ENCODE measurements around the gene CELF2.
A peak's percentile ranks its signal among the peaks of the same experiment; 100 is the strongest.
"Not testable (repeated sequence)": the region's sequence is repeated elsewhere in the genome, so short reads cannot be mapped to it uniquely, and the experiment has no call there.

The CELF2 gene

DNA sequence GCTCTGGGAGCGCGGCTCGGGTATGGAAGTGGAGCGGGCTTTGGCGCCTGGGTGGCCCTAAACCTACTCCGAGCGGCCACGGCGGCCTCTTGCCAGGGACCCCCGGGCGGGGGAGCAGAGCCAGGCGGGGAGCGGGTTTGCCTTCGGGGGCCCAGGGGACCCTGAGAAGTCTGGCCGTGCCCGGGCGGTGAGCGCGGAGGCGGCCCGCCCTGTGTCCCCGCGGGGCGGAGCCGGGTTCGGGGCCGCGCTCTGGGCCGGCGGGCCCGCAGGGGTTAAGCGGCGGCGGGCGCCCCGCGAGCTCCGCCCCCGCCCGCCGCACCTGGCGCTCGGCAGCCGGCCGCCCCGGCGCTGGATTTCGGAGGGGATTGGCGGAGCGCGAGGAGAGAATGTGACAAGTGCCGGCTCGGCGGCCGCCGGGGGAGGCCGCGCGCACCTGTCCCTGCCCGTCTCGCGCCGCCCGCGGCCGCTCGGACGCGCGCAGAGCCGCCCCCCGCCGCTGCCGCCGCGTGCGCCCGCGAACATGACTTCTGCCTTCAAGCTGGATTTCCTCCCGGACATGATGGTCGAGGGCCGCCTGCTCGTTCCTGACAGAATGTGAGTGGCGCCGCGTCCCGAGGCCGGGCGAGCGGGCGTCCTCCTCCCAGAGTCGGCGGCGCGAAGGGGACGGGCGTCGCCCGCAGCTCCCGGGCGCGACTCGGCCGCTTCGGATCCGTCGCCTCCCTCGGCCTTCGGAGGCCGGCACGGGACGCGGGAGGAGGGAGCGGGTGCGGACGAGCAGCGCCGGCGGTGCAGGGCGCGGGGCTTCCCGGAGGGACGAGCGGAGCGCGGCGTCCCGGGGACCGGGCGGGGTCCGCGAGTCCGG, at the start of gene CELF2:
Gene CELF2 (plus strand): TSS at position 303 of the 862 bp plus-strand sequence. CDS start 218 bp downstream, at position 521.
- DNase-seq (ENCODE audit: low read depth in 2 of 2): peak; percentile 27 to 58

DNA sequence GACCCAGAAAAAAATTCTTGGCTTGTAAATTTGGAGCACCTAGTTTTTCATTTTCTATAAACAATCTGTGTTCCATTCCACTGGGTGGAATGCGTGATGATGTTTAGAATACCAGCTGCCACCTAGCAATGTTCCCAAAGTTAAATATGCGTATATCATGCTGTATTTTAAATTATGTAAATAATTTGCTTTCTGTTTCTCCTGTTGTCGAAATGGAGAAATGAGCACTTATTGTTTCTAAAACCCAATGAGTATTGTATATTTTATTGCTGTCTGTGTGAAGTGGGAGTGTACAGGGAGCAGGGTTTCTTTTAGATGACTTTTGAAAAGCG, 49.4 kb upstream of the CELF2 start:
- DNase-seq (ENCODE audit: low read depth in 2 of 2): no peak

DNA sequence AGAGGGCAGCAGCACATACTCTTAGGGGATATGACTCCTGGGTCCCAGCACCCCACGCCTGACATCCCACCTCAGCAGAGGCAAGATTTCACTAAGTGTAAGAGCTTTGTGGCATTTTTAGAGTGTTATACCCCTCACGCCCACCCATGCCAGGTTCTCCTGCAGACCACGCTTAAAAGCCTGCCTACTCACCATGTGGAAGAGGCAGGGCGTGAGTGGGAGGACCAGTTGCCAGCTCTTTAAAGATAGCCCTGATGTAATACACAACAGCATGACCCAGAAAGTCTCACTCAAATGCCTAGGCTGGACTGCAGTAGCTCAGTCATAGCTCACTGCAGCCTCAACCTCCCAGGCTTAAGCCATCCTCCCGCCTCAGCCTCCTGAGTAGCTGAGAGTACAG, 44.4 kb upstream of the CELF2 start:
- no peak for DNase-seq (ENCODE audit: low read depth in 2 of 2)

DNA sequence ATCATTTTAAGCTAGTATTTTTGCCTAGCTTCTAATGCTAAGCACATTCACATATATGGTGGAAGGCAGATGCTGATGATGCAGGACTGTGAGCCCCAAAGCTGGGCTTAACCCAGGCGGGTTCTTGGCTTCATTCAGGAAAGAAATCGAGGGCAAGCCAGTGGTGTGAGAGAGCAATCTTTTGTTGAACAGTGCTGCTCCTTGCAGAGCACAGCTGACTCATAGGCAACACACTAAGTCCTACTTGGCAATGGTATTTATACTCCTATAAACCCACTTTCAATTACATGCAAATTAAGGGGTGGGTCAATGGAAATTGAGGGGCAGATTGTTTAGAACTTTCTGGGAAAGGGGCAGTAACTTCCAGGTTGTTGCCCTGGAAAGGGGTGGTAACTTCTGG, 42.0 kb upstream of the CELF2 start:
- DNase-seq (ENCODE audit: low read depth in 2 of 2): no peak

DNA sequence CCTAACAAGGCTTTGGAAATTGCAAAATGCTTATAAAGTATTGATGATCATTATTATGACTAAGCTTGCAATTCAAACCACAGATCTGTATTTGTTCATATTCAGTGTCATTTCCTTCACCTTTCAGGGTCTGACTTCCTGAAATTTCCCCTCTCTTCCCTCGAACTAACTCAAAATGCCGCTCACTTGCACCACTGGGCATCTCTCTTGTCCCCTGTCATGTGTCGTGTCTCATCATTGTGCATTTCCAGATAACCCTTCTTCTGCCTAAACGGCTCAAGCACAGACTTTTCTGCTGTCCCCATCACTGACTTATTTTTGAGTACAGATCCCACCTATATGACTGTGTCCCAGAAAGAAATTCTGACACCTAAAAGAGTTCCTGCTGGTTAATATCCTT, 41.0 kb upstream of the CELF2 start:
- DNase-seq (ENCODE audit: low read depth in 2 of 2): no peak

DNA sequence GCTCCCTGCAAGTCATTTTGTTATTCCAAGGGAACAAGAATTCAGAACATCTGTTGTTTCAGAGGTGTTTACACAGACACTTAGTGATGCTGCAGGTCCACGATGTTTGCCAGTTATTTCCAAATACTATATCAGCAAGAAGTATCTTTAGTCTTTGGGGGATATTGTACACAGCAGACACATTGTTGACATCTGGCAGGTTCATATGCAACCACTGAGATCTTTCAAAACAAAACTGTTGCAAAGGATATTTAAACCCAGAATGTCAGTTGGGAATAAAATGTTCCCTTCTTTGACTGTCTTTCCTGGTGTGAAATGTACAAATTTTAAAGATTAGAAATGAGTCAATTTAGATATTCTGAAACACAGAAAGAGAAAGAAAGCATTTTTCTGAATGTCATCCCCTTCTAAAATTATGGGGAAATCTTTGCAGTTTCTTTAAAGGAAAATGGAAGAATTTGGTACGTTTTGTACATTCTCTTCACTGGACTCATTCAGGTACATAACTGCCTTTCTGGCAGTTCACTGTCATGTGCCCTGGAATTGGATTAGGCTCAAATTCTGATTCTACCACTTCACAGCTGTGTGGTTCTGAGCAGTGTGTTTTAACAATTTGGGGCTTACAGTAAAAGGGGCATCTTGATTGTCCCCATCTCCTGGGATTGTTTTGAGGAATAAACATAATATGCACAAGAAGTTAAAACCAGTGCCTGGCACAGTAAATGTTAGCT, 40.3 kb upstream of the CELF2 start:
- no peak for DNase-seq (ENCODE audit: low read depth in 2 of 2)

DNA sequence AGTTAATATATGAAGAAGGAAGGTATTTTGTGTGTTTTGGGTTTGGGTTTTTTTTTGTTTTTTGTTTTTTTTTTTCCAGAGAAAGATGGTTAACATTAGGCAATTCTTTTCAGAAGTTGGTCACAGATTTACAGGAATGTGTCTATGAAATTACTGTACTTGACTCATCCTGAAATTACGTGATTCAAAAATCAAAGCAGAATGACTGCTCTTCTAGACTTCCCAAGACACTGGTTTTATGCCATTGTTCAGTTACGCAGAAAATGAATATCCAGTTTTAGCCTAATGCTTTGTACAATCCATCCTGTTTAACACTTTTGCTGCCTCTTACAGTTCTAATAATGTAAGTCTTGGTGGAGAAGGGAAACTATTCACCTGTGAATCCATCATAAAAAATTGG, 39.7 kb upstream of the CELF2 start:
- no peak for DNase-seq (ENCODE audit: low read depth in 2 of 2)

DNA sequence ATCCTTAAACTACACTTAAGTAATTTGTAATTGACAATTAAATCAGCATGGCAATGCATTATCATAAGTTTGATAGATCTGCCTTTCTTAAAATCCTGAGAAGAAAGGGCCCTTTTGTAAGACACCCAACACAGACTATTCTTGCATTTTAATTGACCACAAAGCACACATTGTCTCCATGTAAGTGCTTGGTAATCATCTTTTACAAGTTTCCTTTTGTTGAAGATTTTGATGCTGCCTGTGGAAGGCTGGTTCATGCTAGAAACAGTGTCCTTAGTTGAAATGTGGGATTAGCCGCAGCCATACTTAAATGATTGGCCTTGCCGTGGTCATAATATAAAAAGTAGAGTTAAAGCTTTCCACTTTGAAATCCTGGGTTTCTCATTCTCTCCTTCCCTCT, 32.3 kb upstream of the CELF2 start:
- DNase-seq (ENCODE audit: low read depth in 2 of 2): no peak

DNA sequence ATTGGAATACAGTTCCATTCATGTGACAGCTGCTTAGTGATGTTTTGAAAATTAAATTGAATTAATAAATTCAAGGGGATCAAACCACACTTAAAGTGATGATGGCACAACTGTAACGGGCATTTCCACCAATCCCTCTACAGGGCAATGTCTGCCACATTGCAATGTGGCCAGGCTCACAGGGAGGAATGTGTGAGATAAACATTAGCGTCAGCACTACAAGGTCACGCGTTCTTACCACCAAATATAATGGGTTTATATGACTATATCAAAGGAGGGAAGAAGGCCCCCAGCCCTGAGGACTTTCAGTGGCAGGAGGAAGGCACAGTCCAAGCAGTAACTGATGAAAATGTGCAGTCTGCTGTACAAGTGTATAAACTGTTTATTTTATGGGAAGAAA, 31.1 kb upstream of the CELF2 start:
- no peak for DNase-seq (ENCODE audit: low read depth in 2 of 2)

DNA sequence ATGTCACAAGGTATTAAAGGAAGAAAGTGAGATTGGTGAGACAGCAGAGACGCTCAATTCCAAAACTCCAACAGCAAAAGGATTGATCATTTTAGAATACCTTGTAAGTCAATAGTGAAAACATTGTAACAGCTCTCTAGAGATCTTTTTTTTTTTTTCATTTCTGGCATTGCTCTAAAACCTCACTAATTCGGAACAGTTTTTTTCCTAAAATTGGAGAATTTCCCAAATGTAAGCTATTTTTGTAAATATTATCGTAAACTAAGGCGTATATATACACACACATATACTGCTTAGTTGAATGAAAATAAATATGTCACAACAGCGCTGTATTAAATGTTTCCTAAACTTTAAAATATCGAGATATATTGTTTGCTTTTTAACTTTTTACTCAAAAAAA, 30.6 kb upstream of the CELF2 start:
- no peak for DNase-seq (ENCODE audit: low read depth in 2 of 2)

DNA sequence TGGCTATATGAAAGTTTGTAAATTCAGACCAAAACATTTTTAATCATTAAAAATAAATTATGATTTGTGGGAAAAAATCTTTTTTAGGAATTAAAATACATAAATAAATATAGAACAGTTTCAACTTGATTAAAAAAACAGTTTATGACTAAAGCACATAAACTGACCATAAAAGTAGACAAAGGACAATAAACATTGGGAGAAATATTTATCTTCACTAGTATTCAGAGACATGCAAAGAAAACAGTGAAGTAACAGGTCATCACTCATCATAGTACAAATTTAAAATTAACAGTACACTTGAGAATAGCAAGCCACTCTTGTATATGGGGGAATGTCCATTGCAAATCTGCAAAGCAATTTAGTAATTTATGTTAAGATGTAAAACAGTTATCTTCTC, 28.0 kb upstream of the CELF2 start:
- DNase-seq (ENCODE audit: low read depth in 2 of 2): no peak

DNA sequence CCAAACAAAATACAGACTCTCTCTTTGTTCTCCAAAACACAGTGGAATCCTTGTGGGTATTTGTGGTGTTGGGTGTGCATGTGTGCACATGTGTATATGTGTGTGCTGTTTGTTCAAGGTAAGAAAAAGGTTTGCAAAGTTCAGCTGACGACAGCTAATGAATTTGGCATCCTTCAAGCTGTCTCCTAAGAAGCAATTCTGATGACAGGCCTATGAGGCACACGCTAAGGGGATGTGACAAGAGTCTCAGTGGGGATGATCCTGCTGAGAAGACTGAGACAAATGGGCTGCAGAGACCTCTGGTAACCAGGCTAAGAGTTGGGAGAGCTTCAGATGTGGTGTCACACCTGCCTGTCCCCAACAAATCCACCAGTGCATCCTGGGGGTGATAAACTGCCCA, 26.5 kb upstream of the CELF2 start:
- DNase-seq (ENCODE audit: low read depth in 2 of 2): no peak

DNA sequence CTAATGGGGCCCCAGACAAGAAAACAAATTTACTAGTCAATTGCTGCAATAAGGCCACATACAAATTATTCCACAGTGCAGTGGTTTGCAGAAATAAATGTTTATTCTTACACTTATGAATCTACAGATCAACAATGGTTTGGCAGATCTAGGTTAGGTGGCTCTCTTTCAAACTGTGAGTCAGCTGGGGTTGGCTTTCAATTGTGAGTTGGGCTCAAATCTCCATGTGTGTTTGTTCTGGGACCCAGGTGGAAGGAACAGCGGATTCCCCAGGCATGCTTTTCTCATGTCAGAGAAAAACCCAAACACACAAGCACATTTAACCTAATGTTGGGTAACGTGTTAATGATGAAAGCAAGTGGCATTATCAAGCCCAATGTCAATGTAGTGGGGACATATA, 25.6 kb upstream of the CELF2 start:
- DNase-seq (ENCODE audit: low read depth in 2 of 2): no peak

DNA sequence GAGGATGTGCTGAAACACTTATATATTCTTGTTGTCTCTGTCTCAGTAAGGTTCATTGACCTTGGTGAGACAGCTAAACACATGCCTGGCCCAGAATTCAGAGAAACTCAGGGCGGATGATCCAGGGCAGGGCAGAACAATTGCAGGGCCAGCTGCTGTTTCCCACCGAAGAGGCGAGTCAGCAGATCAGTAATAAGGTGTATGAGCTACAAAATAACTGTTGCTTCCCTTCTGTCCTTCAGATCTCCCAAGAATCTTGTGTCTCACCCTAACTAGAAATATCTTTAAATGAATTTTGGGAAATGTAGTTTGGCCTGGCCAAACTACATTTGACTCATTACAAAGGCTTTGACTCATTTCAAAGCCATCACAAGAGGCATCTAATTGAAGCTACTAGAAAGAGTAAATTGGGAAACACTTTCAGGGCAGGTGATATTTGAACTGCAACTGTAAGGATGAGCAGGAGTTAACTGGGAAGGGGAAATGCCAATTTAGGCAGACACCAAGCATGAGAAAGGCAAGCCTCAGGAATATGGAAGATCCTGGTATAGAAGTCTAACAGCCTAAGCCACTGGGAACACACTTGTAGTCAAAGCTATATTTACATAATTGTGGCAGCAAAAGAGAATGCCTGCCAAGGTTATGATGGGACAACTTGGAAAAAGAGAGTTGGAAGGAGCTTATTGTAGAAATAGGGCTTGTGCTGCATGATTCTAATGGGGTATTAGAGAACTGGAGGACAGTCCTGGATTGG, 24.5 kb upstream of the CELF2 start:
- DNase-seq (ENCODE audit: low read depth in 2 of 2): no peak

DNA sequence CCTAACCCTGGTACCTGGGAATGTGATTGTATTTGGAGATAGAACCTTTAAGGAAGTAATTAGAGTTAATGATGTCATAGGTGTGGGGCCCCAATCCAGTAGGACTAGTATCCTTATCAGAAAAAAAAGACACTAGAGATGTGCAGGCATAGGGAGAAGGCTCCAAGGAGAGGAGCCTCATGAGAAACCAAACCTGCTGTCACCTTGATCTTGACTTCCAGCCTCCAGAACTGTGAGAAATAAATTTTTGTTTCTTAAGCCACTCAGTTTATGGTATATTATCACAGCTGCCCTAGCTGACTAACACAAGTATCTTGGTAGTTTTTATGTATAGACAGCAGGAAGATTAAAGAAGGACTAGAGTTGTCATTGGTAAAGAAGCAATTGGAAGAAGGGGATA, 23.9 kb upstream of the CELF2 start:
- no peak for DNase-seq (ENCODE audit: low read depth in 2 of 2)

DNA sequence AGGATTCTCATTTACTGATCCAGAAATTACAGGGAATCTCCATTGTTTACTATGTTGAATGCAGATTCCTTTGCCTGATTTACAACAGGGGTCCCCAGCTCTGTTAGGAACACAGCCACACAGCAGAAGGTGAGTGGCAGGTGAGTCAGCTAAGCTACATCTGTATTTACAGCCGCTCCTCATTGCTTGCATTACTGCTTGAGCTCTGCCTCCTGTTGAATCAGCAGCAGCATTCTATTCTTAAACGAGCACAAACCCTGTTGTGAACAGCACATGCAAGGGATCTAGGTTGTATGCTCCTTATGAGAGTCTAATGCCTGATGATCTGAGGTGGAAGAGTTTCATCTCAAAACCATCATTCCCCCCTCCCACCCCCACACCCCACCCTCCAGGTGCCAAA, 23.3 kb upstream of the CELF2 start:
- no peak for DNase-seq (ENCODE audit: low read depth in 2 of 2)

DNA sequence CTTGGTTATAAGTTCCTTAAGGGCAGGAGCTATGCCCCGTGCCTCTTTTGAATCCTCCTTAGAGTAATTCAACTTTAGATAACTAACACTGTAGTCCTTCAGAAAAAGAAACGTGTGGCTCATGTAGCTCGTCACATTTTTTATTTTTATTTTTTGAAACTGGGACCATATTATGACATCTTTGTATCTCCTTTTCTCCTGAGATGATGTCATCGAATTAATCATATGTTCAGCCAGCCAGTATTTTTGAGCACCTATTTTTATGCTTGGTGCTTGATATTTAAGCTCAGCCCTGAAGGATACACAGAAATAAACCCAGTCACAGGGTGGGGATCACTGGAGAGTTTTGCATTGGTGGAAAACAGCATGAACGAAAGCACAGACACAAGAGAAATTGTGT, 22.6 kb upstream of the CELF2 start:
- no peak for DNase-seq (ENCODE audit: low read depth in 2 of 2)

DNA sequence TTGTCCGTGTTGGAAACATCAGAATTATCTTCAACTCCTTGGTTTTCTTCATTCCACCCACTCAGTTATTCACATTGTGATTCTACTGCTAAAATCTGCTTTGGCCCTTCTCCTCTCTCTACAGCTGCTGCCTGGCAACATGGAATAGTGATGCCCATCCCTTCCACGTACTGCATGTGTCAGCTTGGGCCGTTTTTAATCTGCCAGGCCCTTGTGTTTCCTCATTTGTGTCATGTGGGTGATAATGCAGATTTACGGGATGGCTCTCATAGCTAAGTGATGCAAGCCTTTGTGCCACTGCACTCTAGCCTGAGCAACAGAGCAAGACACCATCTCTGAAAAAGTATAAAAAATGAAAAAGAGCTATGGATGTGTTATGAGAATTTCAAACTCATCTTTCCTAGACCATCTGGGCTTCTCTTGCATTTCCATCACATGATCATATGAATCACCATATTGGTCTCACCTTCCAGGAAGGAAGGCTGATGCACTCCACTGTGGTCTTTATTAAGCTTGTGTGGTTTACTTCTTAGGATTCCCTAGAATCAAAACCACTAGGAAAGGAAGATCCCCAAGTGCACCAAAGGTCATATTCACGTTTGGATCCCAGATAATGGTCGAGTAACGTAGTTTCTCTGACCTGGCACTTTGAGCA, 20.6 kb upstream of the CELF2 start:
- no peak for DNase-seq (ENCODE audit: low read depth in 2 of 2)

DNA sequence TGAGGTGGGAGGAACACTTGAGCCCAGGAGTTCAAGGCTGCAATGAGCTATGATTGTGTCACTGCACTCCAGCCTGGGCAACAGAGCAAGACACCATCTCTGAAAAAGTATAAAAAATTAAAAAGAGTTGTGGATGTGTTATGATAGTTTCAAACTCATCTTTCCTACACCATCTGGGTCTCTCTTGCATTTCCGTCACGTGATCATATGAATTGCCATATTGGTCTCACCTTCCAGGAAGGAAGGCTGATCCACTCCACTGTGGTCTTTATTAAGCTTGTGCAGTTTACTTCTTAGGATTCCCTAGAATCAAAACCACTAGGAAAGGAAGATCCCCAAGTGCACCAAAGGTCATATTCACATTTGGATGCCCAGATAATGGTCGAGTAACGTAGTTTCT, 18.2 kb upstream of the CELF2 start:
- not testable (repeated sequence) for DNase-seq (ENCODE audit: low read depth in 2 of 2)

DNA sequence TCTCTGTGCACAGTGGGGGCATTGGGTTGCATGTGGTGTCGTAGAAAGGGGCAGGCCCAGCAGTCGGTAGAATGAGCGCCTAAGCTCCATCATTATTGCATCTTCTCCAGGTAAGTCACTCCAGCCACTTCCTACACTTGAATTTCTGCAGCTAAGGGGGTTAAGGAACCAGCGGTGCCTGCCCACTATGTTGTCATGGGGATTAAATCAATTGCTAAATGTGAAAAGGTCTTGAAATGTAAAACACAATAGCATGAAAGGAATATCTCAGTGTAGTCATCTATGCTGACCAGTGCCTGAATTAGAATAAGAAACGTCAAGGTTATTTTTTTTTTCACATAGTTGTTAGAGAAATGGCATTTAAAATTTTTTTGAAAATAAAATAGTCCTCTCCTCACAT, 15.2 kb upstream of the CELF2 start:
- no peak for DNase-seq (ENCODE audit: low read depth in 2 of 2)

DNA sequence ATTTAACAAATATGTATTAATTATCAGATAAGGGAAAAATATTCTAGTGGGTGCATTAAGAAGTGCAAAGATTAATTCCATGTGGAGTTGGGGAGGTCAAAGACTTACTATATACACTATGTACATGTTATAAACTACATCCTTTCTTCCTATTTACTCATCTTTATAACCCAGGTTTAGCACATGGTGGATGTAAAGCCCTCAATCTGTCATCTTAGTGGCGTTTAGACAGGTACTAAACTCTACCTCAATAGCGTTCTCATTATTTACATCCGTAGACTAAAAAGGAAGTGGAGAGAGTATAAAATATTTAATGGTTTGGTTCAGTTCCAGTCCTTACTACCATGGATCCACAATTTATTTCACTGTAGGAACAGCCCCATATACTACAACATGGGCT, 14.8 kb upstream of the CELF2 start:
- no peak for DNase-seq (ENCODE audit: low read depth in 2 of 2)

DNA sequence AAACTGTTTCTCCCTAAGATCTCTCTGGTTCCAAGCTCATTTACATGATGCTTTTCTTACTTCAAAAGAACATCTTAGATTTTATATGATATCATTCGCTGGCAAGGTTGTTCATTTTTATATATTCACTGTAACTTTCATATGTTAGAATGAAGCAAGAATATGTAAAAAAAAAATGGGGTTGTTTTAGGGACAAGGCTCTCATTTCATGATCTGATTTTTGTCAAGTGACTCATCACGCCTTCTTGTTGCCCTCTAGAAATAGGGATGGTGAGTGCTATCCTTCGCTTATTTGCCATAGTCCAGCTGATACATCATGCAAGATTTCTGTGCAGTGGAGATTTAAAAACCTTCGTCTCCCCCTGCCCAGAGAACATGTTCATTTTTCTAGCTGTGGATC, 14.0 kb upstream of the CELF2 start:
- no peak for DNase-seq (ENCODE audit: low read depth in 2 of 2)
